K562 (cell line): ENCODE results near the gene PSRC1. TPM values are rescaled to one million over a fixed set of nuclear protein-coding genes. Genes with fewer than 3 reads are reported as not detected.

Source experiments
- ARNT ChIP-seq, 2 experiments: fragments of 450-650 bp; IDR thresholded peaks; 2 replicates each; pipeline ENCODE4 v1.6.1; 2016; ENCODE audit warnings: mild to moderate bottlenecking in 1 of 2
- BHLHE40 ChIP-seq: IDR thresholded peaks from 2 replicates; pipeline ENCODE4 v1.6.1; 2011; ENCODE audit warnings: low read length, improper control_type of control experiment
- CREB3 ChIP-seq: fragments of 450-650 bp; conservative IDR thresholded peaks from 2 replicates; pipeline ENCODE4 v1.6.1; 2016; ENCODE audit warnings: missing genetic modification characterization, low read depth, mild to moderate bottlenecking, missing compliant biosample characterization, moderate library complexity
- DDX20 ChIP-seq: fragments of 450-650 bp; IDR thresholded peaks from 2 replicates; pipeline ENCODE4 v1.6.1; 2016; ENCODE audit warnings: missing genetic modification characterization, low read depth, mild to moderate bottlenecking, missing compliant biosample characterization, moderate library complexity
- EP300 ChIP-seq: IDR thresholded peaks from 2 replicates; pipeline ENCODE4 v1.6.1; 2012; ENCODE audit warnings: low read length, improper control_type of control experiment
- FOSL1 ChIP-seq: fragments of 200-800 bp; sonication (Bioruptor generic); conservative IDR thresholded peaks from 2 replicates; pipeline ENCODE4 v1.6.1; 2016; ENCODE audit warnings: missing genetic modification characterization, missing compliant biosample characterization
- GATAD2B ChIP-seq: fragments of 450-650 bp; IDR thresholded peaks from 2 replicates; pipeline ENCODE4 v1.6.1; 2017; ENCODE audit warnings: mild to moderate bottlenecking, borderline replicate concordance
- NUFIP1 ChIP-seq: fragments of 450-650 bp; IDR thresholded peaks from 2 replicates; pipeline ENCODE4 v1.6.1; 2018; ENCODE audit not compliant: partially characterized antibody
- PML ChIP-seq: IDR thresholded peaks from 2 replicates; pipeline ENCODE4 v1.6.1; 2012; ENCODE audit warnings: low read length, inconsistent platforms
- RBFOX2 ChIP-seq: fragments of 200-400 bp; formaldehyde crosslinking; IDR thresholded peaks from 2 replicates; pipeline ENCODE4 v1.6.1; 2017; ENCODE audit warnings: low read depth, mild to moderate bottlenecking, low read length, moderate library complexity
- SNAPC5 ChIP-seq: fragments of 250-450 bp; sonication (Bioruptor Pico); IDR thresholded peaks from 2 replicates; pipeline ENCODE4 v1.8.0; 2021; ENCODE audit warnings: moderate library complexity, mild to moderate bottlenecking, inconsistent platforms
- SP1 ChIP-seq: sonication (generic); formaldehyde crosslinking; IDR thresholded peaks from 2 replicates; pipeline ENCODE4 v1.8.1; 2022; ENCODE audit warnings: mild to moderate bottlenecking, missing genetic modification reagents
- SRSF7 ChIP-seq: fragments of 200-400 bp; formaldehyde crosslinking; optimal IDR thresholded peaks from 2 replicates; pipeline ENCODE3; 2017; ENCODE audit warnings: mild to moderate bottlenecking, low read depth, low read length
- SUPT5H ChIP-seq: fragments of 450-650 bp; IDR thresholded peaks from 2 replicates; pipeline ENCODE4 v1.6.1; 2016
- TRIM25 ChIP-seq: fragments of 450-650 bp; IDR thresholded peaks from 2 replicates; pipeline ENCODE4 v1.7.0; 2016; ENCODE audit warnings: borderline replicate concordance
- ZNF224 ChIP-seq: sonication (generic); formaldehyde crosslinking; IDR thresholded peaks from 2 replicates; pipeline ENCODE4 v1.8.0; 2022; ENCODE audit warnings: mild to moderate bottlenecking, missing genetic modification reagents
- ZNF445 ChIP-seq: fragments of 250-450 bp; sonication (Bioruptor Pico); IDR thresholded peaks from 2 replicates; pipeline ENCODE4 v1.4.0; 2020; ENCODE audit warnings: low read depth, mild to moderate bottlenecking, moderate library complexity
- ZNF449 ChIP-seq: fragments of 250-450 bp; sonication (Bioruptor Pico); IDR thresholded peaks from 2 replicates; pipeline ENCODE4 v1.8.0; 2022; ENCODE audit warnings: moderate library complexity, mild to moderate bottlenecking, inconsistent platforms
- ZNF586 ChIP-seq: fragments of 450-650 bp; formaldehyde crosslinking; conservative IDR thresholded peaks from 2 replicates; pipeline ENCODE4 v1.4.0; 2020; ENCODE audit warnings: mild to moderate bottlenecking, moderate library complexity
- ZNF785 ChIP-seq: fragments of 250-450 bp; sonication (Bioruptor Pico); IDR thresholded peaks from 2 replicates; pipeline ENCODE4 v1.4.0; 2020; ENCODE audit warnings: mild to moderate bottlenecking
- ZNF79 ChIP-seq: fragments of 250-450 bp; sonication (Bioruptor Pico); IDR thresholded peaks from 2 replicates; pipeline ENCODE4 v1.4.0; 2020; ENCODE audit warnings: low read depth, mild to moderate bottlenecking, moderate library complexity
- polyA plus RNA-seq, 8 experiments: library from polyadenylated mRNA; depleted of rRNA in 4 of 8; stranded (reverse) in 5 of 8; unstranded in 3 of 8; fragments of >200 nt; fragmentation: Nextera tagmentation in 2 of 8; fragmentation: Illumina TruSeq in 1 of 8; extraction: Ambion mirVana in 2 of 8; extraction: Trizol in 1 of 8; gene quantifications; 2 replicates each; pipeline versions ENCODE4 v1.2.1 to v1.2.3, GENCODE V29; 2011 to 2014; ENCODE audit warnings: inconsistent platforms in 1 of 8, missing spikeins in 1 of 8
- total RNA-seq, 7 experiments: library from RNA; depleted of rRNA in 6 of 7; stranded (reverse); fragments of >200 nt in 6 of 7; fragmentation: Illumina TruSeq in 2 of 7; extraction: Trizol in 2 of 7; gene quantifications; 2 replicates each; pipeline versions ENCODE4 v1.2.1 to v1.2.3, GENCODE V29; 2011 to 2021; ENCODE audit warnings: low replicate concordance in 1 of 7
- TF ChIP-seq, protein P1 (sequence below): fragments of 450-650 bp; IDR thresholded peaks from 2 replicates; pipeline ENCODE4 v1.6.1; 2018; ENCODE audit not compliant: partially characterized antibody

Gene PSRC1
- total and polyA plus RNA-seq, 9 of the 15 experiments (the other 6 are each of a cell fraction or from before 2014, with no cell fraction given) = 6.5 to 65.2 (median 39.3) TPM

GRCh38 chr1:109279615-109280278, 3.2 kb downstream of the PSRC1 start (continued):
- TF ChIP-seq CREB3 (tag) (0 out of 2 replicates have a peak, but pooled peaks have one; percentile 33), SNAPC5 (no peak), ZNF224 (CRISPR knock-in tag) (no peak), ZNF586 (CRISPR knock-in tag) (no peak), SUPT5H (no peak), RBFOX2 (no peak), ZNF449 (CRISPR knock-in tag) (0 out of 2 replicates have a peak, but pooled peaks have one; percentile 31), PML (no peak), TRIM25 (no peak), ZNF79 (CRISPR knock-in tag) (no peak), BHLHE40 (peak; percentile 70), EP300 (no peak), ARNT (IDR thresholded peaks at IDR 0.05) (no peak), NUFIP1 (no peak), ZNF785 (no peak), DDX20 (tag) (0 out of 2 replicates have a peak, but pooled peaks have one; percentile 40), ZNF445 (CRISPR knock-in tag) (no peak), SP1 (CRISPR knock-in tag) (no peak), SRSF7 (no peak), GATAD2B (no peak), FOSL1 (tag) (no peak)
- TF ChIP-seq, protein P1, sequence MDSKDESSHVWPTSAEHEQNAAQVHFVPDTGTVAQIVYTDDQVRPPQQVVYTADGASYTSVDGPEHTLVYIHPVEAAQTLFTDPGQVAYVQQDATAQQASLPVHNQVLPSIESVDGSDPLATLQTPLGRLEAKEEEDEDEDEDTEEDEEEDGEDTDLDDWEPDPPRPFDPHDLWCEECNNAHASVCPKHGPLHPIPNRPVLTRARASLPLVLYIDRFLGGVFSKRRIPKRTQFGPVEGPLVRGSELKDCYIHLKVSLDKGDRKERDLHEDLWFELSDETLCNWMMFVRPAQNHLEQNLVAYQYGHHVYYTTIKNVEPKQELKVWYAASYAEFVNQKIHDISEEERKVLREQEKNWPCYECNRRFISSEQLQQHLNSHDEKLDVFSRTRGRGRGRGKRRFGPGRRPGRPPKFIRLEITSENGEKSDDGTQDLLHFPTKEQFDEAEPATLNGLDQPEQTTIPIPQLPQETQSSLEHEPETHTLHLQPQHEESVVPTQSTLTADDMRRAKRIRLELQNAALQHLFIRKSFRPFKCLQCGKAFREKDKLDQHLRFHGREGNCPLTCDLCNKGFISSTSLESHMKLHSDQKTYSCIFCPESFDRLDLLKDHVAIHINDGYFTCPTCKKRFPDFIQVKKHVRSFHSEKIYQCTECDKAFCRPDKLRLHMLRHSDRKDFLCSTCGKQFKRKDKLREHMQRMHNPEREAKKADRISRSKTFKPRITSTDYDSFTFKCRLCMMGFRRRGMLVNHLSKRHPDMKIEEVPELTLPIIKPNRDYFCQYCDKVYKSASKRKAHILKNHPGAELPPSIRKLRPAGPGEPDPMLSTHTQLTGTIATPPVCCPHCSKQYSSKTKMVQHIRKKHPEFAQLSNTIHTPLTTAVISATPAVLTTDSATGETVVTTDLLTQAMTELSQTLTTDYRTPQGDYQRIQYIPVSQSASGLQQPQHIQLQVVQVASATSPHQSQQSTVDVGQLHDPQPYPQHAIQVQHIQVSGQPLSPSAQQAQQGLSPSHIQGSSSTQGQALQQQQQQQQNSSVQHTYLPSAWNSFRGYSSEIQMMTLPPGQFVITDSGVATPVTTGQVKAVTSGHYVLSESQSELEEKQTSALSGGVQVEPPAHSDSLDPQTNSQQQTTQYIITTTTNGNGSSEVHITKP = peak; percentile 76
